ENCODE data around the gene RNF115. TPM values are rescaled to one million over a fixed set of nuclear protein-coding genes. Genes with fewer than 3 reads are reported as not detected.

The RNF115 gene
- total and polyA plus RNA-seq, 9 donors = 7.8 to 27.9 (median 12.2) TPM

DNA sequence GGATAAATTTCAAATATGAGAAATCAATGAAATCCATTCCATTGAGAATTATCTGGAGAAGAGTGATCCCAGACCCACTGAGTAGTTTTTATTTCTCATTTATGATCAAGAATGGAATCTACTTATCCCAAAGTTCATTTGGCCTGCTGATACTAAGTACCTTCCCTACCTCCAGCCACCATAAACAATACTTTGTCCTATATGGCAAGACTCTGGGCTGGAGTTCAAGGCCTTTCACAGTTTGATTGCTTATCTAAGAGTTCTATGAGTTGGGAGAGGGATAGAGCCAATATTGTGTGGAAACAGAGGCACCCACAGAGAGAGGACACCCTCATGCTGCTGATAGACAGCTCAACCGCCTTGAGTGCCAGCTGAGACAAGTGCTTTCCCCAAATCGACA, 121.8 kb downstream of the RNF115 start:
- no peak overlapping the region for H3K4me3 ChIP-seq
- no peaks in the 10 kb centered on the region for H3K36me3 ChIP-seq
- 72 to 83% (median 81%) methylated on average over 2 of the region's 2 CpGs for WGBS, 3 donors
- H3K9me3 ChIP-seq = no peaks in the 10 kb centered on the region
- no peaks in the 10 kb centered on the region for H3K4me1 ChIP-seq (ENCODE audit: insufficient read depth)
- TF ChIP-seq POLR2A (IDR thresholded peaks at IDR 0.05) (no peak), CTCF (IDR thresholded peaks at IDR 0.05) (no peak), EP300 (IDR thresholded peaks at IDR 0.05) (no peak)
- H3K27ac ChIP-seq = no peak overlapping the region
- DNase-seq = no peak
- intact Hi-C loops (cut with DNase I) = no loop called here
- no peaks in the 10 kb centered on the region for H3K27me3 ChIP-seq

DNA sequence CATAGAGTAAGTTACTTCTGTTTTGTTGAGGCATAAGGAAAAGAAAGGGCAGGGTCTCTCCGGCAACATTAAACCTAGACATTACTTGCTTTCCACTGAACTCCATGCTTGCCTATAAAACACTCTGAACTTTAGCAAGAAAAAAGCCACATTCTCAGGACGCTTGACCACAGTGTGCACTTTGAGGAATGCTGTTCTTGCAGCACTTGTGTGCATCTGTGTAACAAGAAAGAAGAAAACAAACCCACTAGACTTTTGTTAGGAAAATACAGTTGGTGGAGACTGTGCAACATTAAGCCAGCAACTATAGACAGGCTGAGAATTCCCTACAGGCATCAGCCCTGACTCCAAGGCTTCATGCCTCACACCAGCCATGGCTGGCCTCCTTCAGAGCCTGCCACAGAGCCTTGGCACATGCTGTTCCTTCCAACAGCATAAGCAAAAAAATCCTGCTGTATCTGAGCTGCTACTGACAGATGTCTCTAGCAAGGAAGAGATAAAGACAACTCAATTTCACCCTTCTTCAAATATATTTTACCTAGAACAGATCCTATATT, 122.5 kb downstream of the RNF115 start:
- no peak for DNase-seq
- intact Hi-C loops (cut with DNase I) = no loop called here
- Histone ChIP-seq H3K4me1 (ENCODE audit: insufficient read depth) (no peaks in the 10 kb centered on the region), H3K36me3 (no peaks in the 10 kb centered on the region), H3K9me3 (no peaks in the 10 kb centered on the region), H3K27ac (no peak overlapping the region), H3K27me3 (no peaks in the 10 kb centered on the region), H3K4me3 (no peak overlapping the region)
- 43 to 51% (median 49%) methylated on average over 2 of the region's 2 CpGs for WGBS, 3 donors
- no peak for TF ChIP-seq EP300 (IDR thresholded peaks at IDR 0.05)
- no peak for TF ChIP-seq CTCF (IDR thresholded peaks at IDR 0.05)
- no peak for TF ChIP-seq POLR2A (IDR thresholded peaks at IDR 0.05)

DNA sequence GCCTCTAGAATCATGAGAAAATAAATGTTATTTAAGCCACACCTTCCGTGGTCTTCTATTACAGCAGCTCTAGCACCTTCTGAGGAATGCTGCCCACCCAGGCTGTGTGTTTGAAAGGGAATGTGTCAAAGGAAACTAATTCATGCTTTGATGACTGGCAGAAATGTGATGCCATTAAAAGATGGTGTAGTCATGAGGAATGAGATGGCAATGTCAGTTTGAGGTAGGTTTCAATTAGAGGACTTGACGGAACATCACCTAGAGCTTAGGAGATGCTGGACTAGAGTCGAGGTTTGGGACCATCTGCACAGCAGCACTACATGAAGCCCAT, 127.3 kb downstream of the RNF115 start:
- H3K27me3 ChIP-seq = no peaks in the 10 kb centered on the region
- no peak overlapping the region for H3K4me3 ChIP-seq
- no peak for TF ChIP-seq EP300 (IDR thresholded peaks at IDR 0.05)
- TF ChIP-seq CTCF (IDR thresholded peaks at IDR 0.05) = no peak
- TF ChIP-seq POLR2A (IDR thresholded peaks at IDR 0.05) = no peak
- 84 to 88% (median 88%) methylated on average over 3 of the region's 3 CpGs for WGBS, 3 donors
- no peak for DNase-seq
- no peaks in the 10 kb centered on the region for H3K36me3 ChIP-seq
- H3K27ac ChIP-seq = no peak overlapping the region
- H3K9me3 ChIP-seq = no peaks in the 10 kb centered on the region
- intact Hi-C loops (cut with DNase I) = no loop called here
- H3K4me1 ChIP-seq (ENCODE audit: insufficient read depth) = no peaks in the 10 kb centered on the region

- H3K36me3 ChIP-seq = no peaks in the 10 kb centered on the region
- WGBS, 3 donors = 63 to 74% (median 68%) methylated on average over 5 of the region's 5 CpGs
- no peaks in the 10 kb centered on the region for H3K4me1 ChIP-seq (ENCODE audit: insufficient read depth)
- intact Hi-C loops (cut with DNase I) = no loop called here
- no peak for DNase-seq
- TF ChIP-seq POLR2A (IDR thresholded peaks at IDR 0.05) (no peak), EP300 (IDR thresholded peaks at IDR 0.05) (no peak), CTCF (IDR thresholded peaks at IDR 0.05) (no peak)
- H3K4me3 ChIP-seq = no peak overlapping the region
- H3K27me3 ChIP-seq = no peaks in the 10 kb centered on the region
- H3K9me3 ChIP-seq = no peaks in the 10 kb centered on the region
- no peak overlapping the region for H3K27ac ChIP-seq
Measured at GRCh38 chr1:145695821-145696629, 127.9 kb downstream of the RNF115 start.

All from ovary (tissue), 9 donors.